ENCODE results near the gene NDFIP2.
"Not testable (repeated sequence)": the region's sequence is repeated elsewhere in the genome, so short reads cannot be mapped to it uniquely, and the experiment has no call there.

NDFIP2 gene

DNA sequence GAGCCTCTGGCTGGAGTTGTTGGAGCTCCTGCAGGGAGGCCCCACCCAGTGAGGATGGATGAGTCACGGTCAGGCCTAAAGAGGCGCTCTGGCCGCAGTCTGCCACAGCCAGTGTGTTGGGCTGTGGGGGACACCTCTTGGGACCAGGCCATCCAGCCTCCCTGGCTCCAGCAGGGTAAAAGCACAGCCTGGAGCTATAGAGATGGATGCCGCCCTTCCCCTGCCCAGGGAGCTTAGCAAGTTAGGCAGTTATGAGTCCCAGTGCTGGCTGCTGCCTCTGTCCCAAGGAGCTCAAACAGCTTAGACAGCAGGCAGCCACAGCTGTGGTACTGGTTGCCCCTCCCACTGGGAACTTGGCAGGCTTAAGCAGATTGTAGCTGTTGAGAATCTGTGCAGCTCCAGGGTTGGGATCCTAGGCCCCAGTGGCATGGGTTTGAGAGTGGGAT, 100.9 kb downstream of the NDFIP2 start:
- Histone ChIP-seq H3K9ac (ENCODE audit: low read length) (no peak overlapping the region), H3K4me3 (ENCODE audit: low read depth in 1 of 2, low read length in 2 of 2) (no peak overlapping the region), H3K4me1 (ENCODE audit: insufficient read depth, low read length) (no peaks in the 10 kb centered on the region), H3K36me3 (ENCODE audit: insufficient read depth, low read length) (no peaks in the 10 kb centered on the region), H3K27me3 (ENCODE audit: control insufficient read depth in 1 of 2, insufficient read depth in 2 of 2, low read length in 2 of 2) (no peaks in the 10 kb centered on the region), H3K9me3 (ENCODE audit: low read length) (no peaks in the 10 kb centered on the region), H3K27ac (ENCODE audit: low read depth, low read length) (no peak overlapping the region)

DNA sequence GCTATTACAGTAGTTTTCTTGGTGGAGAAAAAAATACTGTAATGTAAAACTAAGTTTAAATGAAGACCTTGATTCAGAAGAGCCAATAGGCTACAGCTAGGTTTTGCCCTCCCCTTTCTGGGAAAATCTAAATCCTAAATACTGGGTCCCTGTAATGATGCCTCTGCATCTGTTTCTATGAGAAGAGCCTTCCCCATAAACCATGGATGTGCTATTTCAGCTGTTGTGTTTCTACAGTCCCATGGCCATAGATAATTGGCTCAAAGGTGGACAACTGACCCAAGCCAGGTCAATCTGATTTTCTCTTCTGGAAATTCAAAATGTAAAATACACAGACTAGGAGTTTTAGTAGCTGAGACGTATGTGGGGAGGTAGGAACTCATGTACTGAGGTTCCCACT, 101.9 kb downstream of the NDFIP2 start:
- Histone ChIP-seq H3K9ac (ENCODE audit: low read length) (no peak overlapping the region), H3K36me3 (ENCODE audit: insufficient read depth, low read length) (no peaks in the 10 kb centered on the region), H3K4me3 (ENCODE audit: low read depth in 1 of 2, low read length in 2 of 2) (no peak overlapping the region), H3K4me1 (ENCODE audit: insufficient read depth, low read length) (no peaks in the 10 kb centered on the region), H3K27me3 (ENCODE audit: control insufficient read depth in 1 of 2, insufficient read depth in 2 of 2, low read length in 2 of 2) (no peaks in the 10 kb centered on the region), H3K9me3 (ENCODE audit: low read length) (no peaks in the 10 kb centered on the region), H3K27ac (ENCODE audit: low read depth, low read length) (no peak overlapping the region)

DNA sequence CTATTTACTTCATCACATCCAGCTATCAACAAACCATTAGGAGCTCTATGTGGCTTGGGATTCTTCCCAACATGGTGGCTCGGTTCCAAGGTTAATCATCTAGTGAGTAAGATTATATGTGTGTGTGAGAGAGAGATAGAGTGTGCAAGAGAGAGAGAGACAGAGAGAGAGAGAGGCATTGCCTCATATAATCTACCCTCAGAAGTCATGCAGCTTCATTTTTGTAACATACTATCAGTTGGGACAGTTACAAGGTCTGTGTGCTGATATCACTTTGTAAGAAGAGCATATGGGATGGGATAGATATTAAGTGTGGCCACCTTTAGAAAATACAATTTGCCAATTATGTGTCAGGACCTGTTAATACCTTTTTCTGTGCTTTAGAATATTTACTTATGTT, 104.1 kb downstream of the NDFIP2 start:
- no peak overlapping the region for H3K27ac ChIP-seq (ENCODE audit: low read depth, low read length)
- no peak overlapping the region for H3K4me3 ChIP-seq (ENCODE audit: low read depth in 1 of 2, low read length in 2 of 2)
- no peaks in the 10 kb centered on the region for H3K27me3 ChIP-seq (ENCODE audit: control insufficient read depth in 1 of 2, insufficient read depth in 2 of 2, low read length in 2 of 2)
- no peaks in the 10 kb centered on the region for H3K9me3 ChIP-seq (ENCODE audit: low read length)
- H3K9ac ChIP-seq (ENCODE audit: low read length) = no peak overlapping the region
- no peaks in the 10 kb centered on the region for H3K4me1 ChIP-seq (ENCODE audit: insufficient read depth, low read length)
- no peaks in the 10 kb centered on the region for H3K36me3 ChIP-seq (ENCODE audit: insufficient read depth, low read length)

DNA sequence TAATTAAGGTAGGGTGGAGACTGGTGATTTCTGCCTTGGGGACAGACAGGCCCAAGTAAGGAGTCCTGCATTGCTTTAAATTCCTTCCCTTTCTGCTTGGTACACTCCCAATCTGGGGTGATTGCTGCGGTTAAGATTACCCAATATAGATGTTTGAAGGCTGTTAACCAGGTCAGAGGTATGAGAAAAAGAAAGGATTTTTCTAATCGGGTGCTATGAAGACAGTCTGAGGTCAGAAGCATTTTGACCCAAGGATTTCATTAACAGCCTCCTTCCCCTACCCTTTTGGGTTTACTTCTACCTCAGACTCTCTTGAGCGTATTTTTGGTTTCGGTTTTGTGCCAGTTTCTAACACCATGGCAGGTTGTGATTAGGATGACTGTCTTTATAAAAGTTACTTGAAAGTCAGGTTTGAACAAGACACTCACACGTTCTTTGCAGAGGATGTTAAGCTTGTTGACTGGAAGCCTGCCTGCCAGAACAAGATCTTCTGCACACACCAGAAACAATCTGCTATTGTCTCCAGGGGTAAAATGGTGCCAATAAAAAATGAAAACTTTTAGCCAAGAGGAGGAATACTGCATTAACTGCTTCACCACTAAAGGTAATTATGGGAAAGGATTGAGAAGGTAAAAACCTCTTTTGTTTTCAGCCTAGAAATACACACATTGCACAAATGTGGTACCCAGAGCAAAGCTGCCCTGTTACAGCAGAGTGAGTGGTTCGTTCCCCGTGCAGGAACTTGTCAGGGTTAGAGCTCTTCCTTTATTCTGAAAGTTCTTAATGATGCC, 108.8 kb downstream of the NDFIP2 start:
- no peaks in the 10 kb centered on the region for H3K36me3 ChIP-seq (ENCODE audit: insufficient read depth, low read length)
- no peaks in the 10 kb centered on the region for H3K9me3 ChIP-seq (ENCODE audit: low read length)
- H3K9ac ChIP-seq (ENCODE audit: low read length) = no peak overlapping the region
- H3K27ac ChIP-seq (ENCODE audit: low read depth, low read length) = no peak overlapping the region
- no peaks in the 10 kb centered on the region for H3K27me3 ChIP-seq (ENCODE audit: control insufficient read depth in 1 of 2, insufficient read depth in 2 of 2, low read length in 2 of 2)
- no peaks in the 10 kb centered on the region for H3K4me1 ChIP-seq (ENCODE audit: insufficient read depth, low read length)
- no peak overlapping the region for H3K4me3 ChIP-seq (ENCODE audit: low read depth in 1 of 2, low read length in 2 of 2)

DNA sequence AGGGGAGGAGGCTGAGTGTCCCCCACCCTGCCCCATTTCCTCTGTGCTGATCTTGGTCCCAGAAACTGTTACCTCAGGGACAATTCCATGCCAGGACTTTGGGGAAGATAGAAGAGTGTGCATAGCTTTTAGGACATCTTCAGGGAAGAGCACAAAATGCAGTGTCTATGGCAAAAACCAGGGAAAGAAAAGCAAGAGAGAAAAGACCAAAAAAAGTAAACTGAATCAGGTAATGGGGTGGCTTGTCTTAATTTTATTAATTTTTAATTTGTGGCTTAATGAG, 109.4 kb downstream of the NDFIP2 start:
- Histone ChIP-seq H3K27me3 (ENCODE audit: control insufficient read depth in 1 of 2, insufficient read depth in 2 of 2, low read length in 2 of 2) (no peaks in the 10 kb centered on the region), H3K9ac (ENCODE audit: low read length) (no peak overlapping the region), H3K4me3 (ENCODE audit: low read depth in 1 of 2, low read length in 2 of 2) (no peak overlapping the region), H3K4me1 (ENCODE audit: insufficient read depth, low read length) (no peaks in the 10 kb centered on the region), H3K36me3 (ENCODE audit: insufficient read depth, low read length) (no peaks in the 10 kb centered on the region), H3K9me3 (ENCODE audit: low read length) (no peaks in the 10 kb centered on the region), H3K27ac (ENCODE audit: low read depth, low read length) (no peak overlapping the region)

DNA sequence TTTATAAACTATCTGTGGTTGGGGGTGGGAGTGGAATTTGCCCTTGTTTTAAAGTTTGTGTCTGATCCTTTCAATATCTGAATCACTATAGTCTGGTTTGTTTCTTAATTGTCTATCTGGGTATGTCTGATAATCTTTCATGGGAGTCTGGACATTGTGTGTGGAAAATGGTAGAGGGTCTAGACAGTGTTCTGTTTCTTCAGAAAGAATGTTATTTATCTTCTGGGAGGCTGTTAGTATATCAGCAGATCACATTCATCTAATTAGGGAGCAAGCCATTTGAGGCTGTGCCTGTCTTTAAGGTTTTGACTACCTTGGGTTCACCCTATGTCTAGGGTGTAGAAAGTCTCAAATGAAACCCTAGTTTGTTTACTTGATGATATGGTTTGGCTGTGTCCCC, 110.5 kb downstream of the NDFIP2 start:
- Histone ChIP-seq H3K4me3 (ENCODE audit: low read depth in 1 of 2, low read length in 2 of 2) (no peak overlapping the region), H3K9ac (ENCODE audit: low read length) (no peak overlapping the region), H3K27ac (ENCODE audit: low read depth, low read length) (no peak overlapping the region), H3K27me3 (ENCODE audit: control insufficient read depth in 1 of 2, insufficient read depth in 2 of 2, low read length in 2 of 2) (no peaks in the 10 kb centered on the region), H3K36me3 (ENCODE audit: insufficient read depth, low read length) (no peaks in the 10 kb centered on the region), H3K4me1 (ENCODE audit: insufficient read depth, low read length) (no peaks in the 10 kb centered on the region), H3K9me3 (ENCODE audit: low read length) (no peaks in the 10 kb centered on the region)

DNA sequence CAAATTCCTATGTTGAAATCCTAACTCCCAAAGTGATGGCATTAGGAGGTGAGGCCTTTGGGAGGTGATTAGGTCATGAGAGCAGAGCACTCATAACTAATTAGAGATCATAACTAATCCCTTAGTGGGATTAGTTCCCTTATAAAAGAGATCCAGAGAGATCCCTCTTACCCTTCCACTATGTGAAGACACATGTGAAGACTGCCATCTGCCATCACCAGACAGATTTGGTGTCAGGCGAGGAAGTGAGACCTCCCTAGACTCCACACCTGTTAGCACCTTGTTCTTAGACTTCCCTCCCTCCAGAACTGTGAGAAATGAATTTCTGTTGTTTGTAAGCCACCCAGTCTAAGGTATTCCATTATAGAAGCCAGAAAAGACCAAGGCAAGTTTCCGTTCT, 112.2 kb downstream of the NDFIP2 start:
- Histone ChIP-seq H3K9me3 (ENCODE audit: low read length) (no peaks in the 10 kb centered on the region), H3K4me3 (ENCODE audit: low read depth in 1 of 2, low read length in 2 of 2) (no peak overlapping the region), H3K36me3 (ENCODE audit: insufficient read depth, low read length) (no peaks in the 10 kb centered on the region), H3K27me3 (ENCODE audit: control insufficient read depth in 1 of 2, insufficient read depth in 2 of 2, low read length in 2 of 2) (no peaks in the 10 kb centered on the region), H3K9ac (ENCODE audit: low read length) (no peak overlapping the region), H3K27ac (ENCODE audit: low read depth, low read length) (no peak overlapping the region), H3K4me1 (ENCODE audit: insufficient read depth, low read length) (no peaks in the 10 kb centered on the region)

DNA sequence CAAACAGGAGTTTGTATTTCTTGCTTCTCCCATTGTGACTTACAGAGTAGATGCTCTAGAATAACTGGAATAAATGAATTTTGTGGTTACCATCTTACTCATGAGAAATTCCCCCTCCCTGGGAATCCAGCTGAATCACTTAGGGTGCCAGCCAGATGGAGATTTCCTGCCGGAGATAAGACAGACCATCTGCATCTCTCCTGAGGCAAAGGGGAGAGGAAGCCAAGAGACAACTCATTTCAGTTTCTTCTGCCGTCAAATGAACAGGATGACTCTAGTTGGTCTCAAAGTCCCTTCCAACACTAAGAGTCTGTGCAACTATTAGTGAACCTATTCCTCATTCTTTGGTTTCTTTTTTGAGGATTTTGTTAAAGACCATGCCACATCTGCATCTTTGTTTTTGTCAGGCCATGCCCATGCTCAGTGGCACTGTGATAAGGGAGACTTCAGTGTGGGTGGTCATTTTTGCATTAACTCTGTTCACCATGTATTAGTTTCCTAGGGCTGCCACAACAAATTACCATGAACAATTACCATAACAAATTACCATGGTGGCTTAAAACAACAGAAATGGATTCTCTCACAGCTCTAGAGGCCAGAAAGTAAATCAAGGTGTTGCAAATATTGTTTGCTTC, 112.8 kb downstream of the NDFIP2 start:
- Histone ChIP-seq H3K27ac (ENCODE audit: low read depth, low read length) (no peak overlapping the region), H3K36me3 (ENCODE audit: insufficient read depth, low read length) (no peaks in the 10 kb centered on the region), H3K4me1 (ENCODE audit: insufficient read depth, low read length) (no peaks in the 10 kb centered on the region), H3K9ac (ENCODE audit: low read length) (no peak overlapping the region), H3K9me3 (ENCODE audit: low read length) (no peaks in the 10 kb centered on the region), H3K27me3 (ENCODE audit: control insufficient read depth in 1 of 2, insufficient read depth in 2 of 2, low read length in 2 of 2) (no peaks in the 10 kb centered on the region), H3K4me3 (ENCODE audit: low read depth in 1 of 2, low read length in 2 of 2) (no peak overlapping the region)

DNA sequence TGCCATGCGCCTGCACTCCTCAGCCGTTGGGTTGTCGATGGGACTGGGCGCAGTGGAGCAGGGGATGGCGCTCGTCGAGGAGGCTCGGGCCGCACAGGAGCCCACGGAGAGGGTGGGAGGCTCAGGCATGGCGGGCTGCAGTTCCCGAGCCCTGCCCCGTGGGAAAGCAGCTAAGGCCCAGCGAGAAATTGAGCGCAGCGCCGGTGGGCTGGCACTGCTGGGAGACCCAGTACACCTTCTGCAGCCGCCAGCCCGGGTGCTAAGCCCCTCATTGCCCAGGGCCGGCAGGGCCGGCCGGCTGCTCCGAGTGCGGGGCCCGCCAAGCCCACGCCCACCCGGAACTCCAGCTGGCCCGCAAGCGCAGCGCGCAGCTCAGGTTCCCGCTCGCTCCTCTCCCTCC, 119.2 kb downstream of the NDFIP2 start:
- not testable (repeated sequence) for H3K9ac ChIP-seq (ENCODE audit: low read length); H3K27ac ChIP-seq (ENCODE audit: low read depth, low read length); H3K27me3 ChIP-seq (ENCODE audit: control insufficient read depth in 1 of 2, insufficient read depth in 2 of 2, low read length in 2 of 2); H3K4me1 ChIP-seq (ENCODE audit: insufficient read depth, low read length); H3K36me3 ChIP-seq (ENCODE audit: insufficient read depth, low read length); H3K4me3 ChIP-seq (ENCODE audit: low read depth in 1 of 2, low read length in 2 of 2); H3K9me3 ChIP-seq (ENCODE audit: low read length)

DNA sequence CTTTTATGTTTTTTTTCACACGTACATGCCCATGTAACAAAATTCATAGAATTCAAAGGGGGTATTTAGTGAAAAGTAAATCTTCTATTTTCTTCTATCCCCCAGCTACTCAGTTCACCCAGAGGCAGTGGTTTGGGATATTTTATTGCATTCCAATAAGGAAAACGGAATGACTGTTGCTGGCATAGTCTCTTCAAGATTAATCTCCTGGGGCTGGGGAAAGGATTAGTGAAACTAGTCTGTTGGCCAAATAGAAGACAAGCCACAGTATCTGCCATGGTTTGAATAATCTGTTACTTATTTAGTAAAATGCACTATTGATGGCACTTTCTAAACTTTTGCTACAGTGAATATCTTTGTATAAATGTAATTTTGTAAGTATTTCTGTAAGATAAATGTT, 122.0 kb downstream of the NDFIP2 start:
- Histone ChIP-seq H3K27ac (ENCODE audit: low read depth, low read length) (no peak overlapping the region), H3K9ac (ENCODE audit: low read length) (no peak overlapping the region), H3K36me3 (ENCODE audit: insufficient read depth, low read length) (no peaks in the 10 kb centered on the region), H3K4me1 (ENCODE audit: insufficient read depth, low read length) (no peaks in the 10 kb centered on the region), H3K4me3 (ENCODE audit: low read depth in 1 of 2, low read length in 2 of 2) (no peak overlapping the region), H3K27me3 (ENCODE audit: control insufficient read depth in 1 of 2, insufficient read depth in 2 of 2, low read length in 2 of 2) (no peaks in the 10 kb centered on the region), H3K9me3 (ENCODE audit: low read length) (no peaks in the 10 kb centered on the region)

DNA sequence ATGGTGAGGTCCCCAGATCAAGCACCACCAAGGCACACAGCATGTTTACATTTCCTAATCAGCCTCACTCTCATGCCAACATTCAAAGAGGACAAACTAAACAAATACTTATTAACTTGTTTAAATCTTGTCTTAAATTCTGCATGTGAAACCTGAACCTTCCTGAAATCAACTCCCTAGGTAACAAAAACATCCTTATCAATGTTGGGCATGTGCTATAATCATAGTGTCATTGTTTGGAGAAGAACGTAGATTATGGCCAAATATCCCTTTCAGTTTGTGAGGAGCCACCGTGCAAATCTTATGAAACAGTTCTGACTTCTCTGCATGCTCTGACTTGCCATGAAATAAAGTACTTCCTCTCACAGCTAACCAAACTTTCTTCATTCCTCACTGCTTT, 123.8 kb downstream of the NDFIP2 start:
- Histone ChIP-seq H3K27ac (ENCODE audit: low read depth, low read length) (no peak overlapping the region), H3K9ac (ENCODE audit: low read length) (no peak overlapping the region), H3K36me3 (ENCODE audit: insufficient read depth, low read length) (no peaks in the 10 kb centered on the region), H3K27me3 (ENCODE audit: control insufficient read depth in 1 of 2, insufficient read depth in 2 of 2, low read length in 2 of 2) (no peaks in the 10 kb centered on the region), H3K4me3 (ENCODE audit: low read depth in 1 of 2, low read length in 2 of 2) (no peak overlapping the region), H3K9me3 (ENCODE audit: low read length) (no peaks in the 10 kb centered on the region), H3K4me1 (ENCODE audit: insufficient read depth, low read length) (no peaks in the 10 kb centered on the region)
